GM23338 (cell line): ENCODE results near the gene NEK8. TPM values are rescaled to one million over a fixed set of nuclear protein-coding genes. Genes with fewer than 3 reads are reported as not detected.
A peak's percentile ranks its signal among the peaks of the same experiment; 100 is the strongest.

Experiments
- ATAC-seq: fragments of 200-7000 bp; cut with Tn5 transposase; 3 replicates; pipeline ENCODE4 v1.9.1; 2020
- DNase-seq: peaks from one replicate; pipeline ENCODE4 v3.0.0-alpha.2; 2015; ENCODE audit warnings: low spot score
- H2AFZ ChIP-seq: fragments of 200-600 bp; sonication (generic); 2 replicates; pipeline ENCODE4 v1.8.0; 2016; ENCODE audit warnings: antibody characterized with exemption, mild to moderate bottlenecking, moderate library complexity
- H3F3A ChIP-seq: fragments of 200-600 bp; sonication (generic); replicated peaks from 2 replicates; pipeline ENCODE4 v1.8.0; 2017; ENCODE audit warnings: antibody characterized with exemption, mixed run types, low read depth
- H3K27ac ChIP-seq: fragments of 200-600 bp; sonication (generic); 2 replicates; pipeline ENCODE4 v1.6.1; 2016; ENCODE audit warnings: low read depth
- H3K27me3 ChIP-seq: fragments of 200-600 bp; sonication (generic); 2 replicates; pipeline ENCODE4 v1.8.0; 2016; ENCODE audit warnings: mild to moderate bottlenecking, mixed run types, moderate library complexity; ENCODE audit not compliant: insufficient read depth
- H3K36me3 ChIP-seq: fragments of 200-600 bp; sonication (generic); 2 replicates; pipeline ENCODE4 v1.8.0; 2016; ENCODE audit warnings: mild to moderate bottlenecking; ENCODE audit not compliant: insufficient read depth
- H3K4me1 ChIP-seq: fragments of 200-600 bp; sonication (generic); 2 replicates; pipeline ENCODE4 v1.8.0; 2016; ENCODE audit warnings: mild to moderate bottlenecking, moderate library complexity; ENCODE audit not compliant: insufficient read depth
- H3K4me2 ChIP-seq: fragments of 200-600 bp; sonication (generic); 2 replicates; pipeline ENCODE4 v1.7.1; 2017; ENCODE audit warnings: mixed run types
- H3K4me3 ChIP-seq: fragments of 200-600 bp; sonication (generic); 2 replicates; pipeline ENCODE4 v1.6.1; 2016; ENCODE audit warnings: mixed run types
- H3K79me2 ChIP-seq: fragments of 200-600 bp; sonication (generic); replicated peaks from 2 replicates; pipeline ENCODE4 v1.8.0; 2017; ENCODE audit warnings: mild to moderate bottlenecking; ENCODE audit not compliant: insufficient read depth
- H3K9me2 ChIP-seq: fragments of 200-600 bp; sonication (generic); 2 replicates; pipeline ENCODE4 v1.8.0; 2017; ENCODE audit not compliant: insufficient read depth
- H4K20me1 ChIP-seq: fragments of 200-600 bp; sonication (generic); replicated peaks from 2 replicates; pipeline ENCODE4 v1.8.0; 2017; ENCODE audit warnings: mild to moderate bottlenecking; ENCODE audit not compliant: insufficient read depth
- H3K27ac Mint-ChIP-seq: 2 replicates; pipeline ENCODE4 v1.8.0; 2020; ENCODE audit warnings: inconsistent platforms, mild to moderate bottlenecking, moderate library complexity, mixed read lengths
- H3K27me3 Mint-ChIP-seq: 3 replicates; pipeline ENCODE4 v1.8.0; 2022; ENCODE audit warnings: low read depth, mild to moderate bottlenecking, moderate library complexity, mixed read lengths, inconsistent platforms; ENCODE audit not compliant: insufficient read depth, poor library complexity
- H3K36me3 Mint-ChIP-seq: 3 replicates; pipeline ENCODE4 v1.8.0; 2021; ENCODE audit warnings: low read depth, mild to moderate bottlenecking, inconsistent platforms, moderate library complexity, mixed read lengths
- H3K4me1 Mint-ChIP-seq: 3 replicates; pipeline ENCODE4 v1.8.0; 2020; ENCODE audit warnings: mild to moderate bottlenecking, inconsistent platforms, mixed read lengths
- H3K4me3 Mint-ChIP-seq: 3 replicates; pipeline ENCODE4 v1.8.0; 2021; ENCODE audit warnings: moderate library complexity, mild to moderate bottlenecking, inconsistent platforms, mixed read lengths
- H3K9me3 Mint-ChIP-seq: 3 replicates; pipeline ENCODE4 v1.8.0; 2020; ENCODE audit warnings: moderate library complexity, mild to moderate bottlenecking, inconsistent platforms, mixed read lengths
- EZH2 ChIP-seq: fragments of 200-600 bp; sonication (generic); IDR thresholded peaks from one replicate; pipeline ENCODE4 v1.8.0; 2017; ENCODE audit warnings: antibody characterized with exemption, mild to moderate bottlenecking, low read depth; ENCODE audit not compliant: unreplicated experiment
- EZH2phosphoT487 ChIP-seq: fragments of 200-600 bp; sonication (generic); IDR thresholded peaks from one replicate; pipeline ENCODE4 v1.8.1; 2018; ENCODE audit warnings: antibody characterized with exemption; ENCODE audit not compliant: unreplicated experiment
- JUNB ChIP-seq: IDR thresholded peaks from one replicate; pipeline ENCODE4 v1.6.1; 2016; ENCODE audit warnings: antibody characterized with exemption; ENCODE audit not compliant: unreplicated experiment
- NANOG ChIP-seq: IDR thresholded peaks from 2 replicates; pipeline ENCODE4 v1.6.1; 2016; ENCODE audit warnings: antibody characterized with exemption, borderline replicate concordance
- POLR2AphosphoS5 ChIP-seq: IDR thresholded peaks from 2 replicates; pipeline ENCODE4 v1.6.1; 2016; ENCODE audit warnings: antibody characterized with exemption, low read depth
- STAT1 ChIP-seq: IDR thresholded peaks from one replicate; pipeline ENCODE4 v1.6.1; 2016; ENCODE audit warnings: antibody characterized with exemption; ENCODE audit not compliant: unreplicated experiment
- ZNF114 ChIP-seq: fragments of 250-450 bp; sonication (Bioruptor Pico); IDR thresholded peaks from 2 replicates; pipeline ENCODE4 v1.5.0; 2020; ENCODE audit warnings: mild to moderate bottlenecking, moderate library complexity
- ZNF331 ChIP-seq: fragments of 250-450 bp; sonication (Bioruptor Pico); IDR thresholded peaks from 2 replicates; pipeline ENCODE4 v1.5.0; 2020; ENCODE audit warnings: low read depth, mild to moderate bottlenecking, moderate library complexity
- ZNF462 ChIP-seq: fragments of 250-450 bp; sonication (Bioruptor Pico); IDR thresholded peaks from 2 replicates; pipeline ENCODE4 v1.5.0; 2020; ENCODE audit warnings: mild to moderate bottlenecking, moderate library complexity
- polyA plus RNA-seq: library from polyadenylated mRNA; unstranded; fragments of >200 nt; fragmentation: Nextera tagmentation; extraction: Ambion mirVana; gene quantifications from 2 replicates; pipeline ENCODE4 v1.2.1, GENCODE V29; 2016
- total RNA-seq: library from RNA; depleted of rRNA; stranded (reverse); fragments of >200 nt; shearing (Covaris generic); gene quantifications from 2 replicates; pipeline ENCODE4 v1.2.3, GENCODE V29; 2014
- TF ChIP-seq, protein P1 (sequence below): IDR thresholded peaks from 2 replicates; pipeline ENCODE4 v1.6.1; 2016; ENCODE audit warnings: antibody characterized with exemption

Gene NEK8
- total and polyA plus RNA-seq, 2 experiments from 2014 or later = 10.0 to 14.9 TPM

DNA sequence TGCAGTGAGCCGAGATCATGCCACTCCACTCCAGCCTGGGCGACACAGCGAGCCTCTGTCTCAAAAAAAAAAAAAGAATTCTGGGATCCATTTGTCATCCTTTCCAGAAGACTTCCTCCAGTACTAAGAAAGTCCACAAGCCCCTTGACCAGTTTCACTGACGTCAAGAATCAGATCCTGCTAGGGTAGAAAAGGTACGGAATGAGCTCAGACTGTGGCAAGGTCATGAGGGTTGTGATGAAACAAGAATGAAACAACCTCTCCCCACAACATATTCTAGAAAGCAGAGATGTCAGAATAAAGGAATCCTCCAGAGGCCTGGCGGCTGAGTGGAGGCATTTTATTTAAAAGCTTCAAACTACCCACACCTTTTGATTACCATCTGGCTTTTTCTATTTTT, 45.1 kb downstream of the NEK8 start (continued):
- TF ChIP-seq ZNF462 = no peak

DNA sequence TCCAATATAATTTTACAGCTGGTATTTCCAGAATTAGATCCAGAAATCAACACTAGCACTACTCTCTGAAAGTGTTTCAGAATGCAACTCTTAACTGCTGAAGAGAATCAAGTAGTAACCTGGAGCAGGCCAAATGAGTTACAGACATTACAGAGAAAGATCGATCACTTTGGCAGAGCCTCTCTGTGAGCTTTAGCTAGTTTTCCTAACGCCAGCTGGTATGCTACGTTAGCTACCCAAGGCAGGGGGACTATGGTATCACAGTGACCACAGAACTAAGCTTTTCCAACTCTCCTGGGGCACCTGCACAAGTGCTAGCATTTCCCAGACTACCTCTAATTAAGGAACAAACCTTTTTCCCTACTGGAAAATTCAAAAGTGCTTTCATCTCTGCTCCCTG, 45.6 kb downstream of the NEK8 start:
- no peaks in the 10 kb centered on the region for H3K9me3 Mint-ChIP-seq
- H4K20me1 ChIP-seq = peaks cover 32% of the 10 kb centered on the region
- H3K27ac Mint-ChIP-seq = peak overlapping the region; percentile 72
- TF ChIP-seq JUNB (no peak), ZNF462 (no peak), ZNF114 (CRISPR knock-in tag) (no peak), NANOG (no peak), EZH2 (no peak), EZH2phosphoT487 (no peak), STAT1 (no peak), POLR2AphosphoS5 (no peak), ZNF331 (CRISPR knock-in tag) (no peak)
- TF ChIP-seq, protein P1, sequence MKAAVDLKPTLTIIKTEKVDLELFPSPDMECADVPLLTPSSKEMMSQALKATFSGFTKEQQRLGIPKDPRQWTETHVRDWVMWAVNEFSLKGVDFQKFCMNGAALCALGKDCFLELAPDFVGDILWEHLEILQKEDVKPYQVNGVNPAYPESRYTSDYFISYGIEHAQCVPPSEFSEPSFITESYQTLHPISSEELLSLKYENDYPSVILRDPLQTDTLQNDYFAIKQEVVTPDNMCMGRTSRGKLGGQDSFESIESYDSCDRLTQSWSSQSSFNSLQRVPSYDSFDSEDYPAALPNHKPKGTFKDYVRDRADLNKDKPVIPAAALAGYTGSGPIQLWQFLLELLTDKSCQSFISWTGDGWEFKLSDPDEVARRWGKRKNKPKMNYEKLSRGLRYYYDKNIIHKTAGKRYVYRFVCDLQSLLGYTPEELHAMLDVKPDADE = no peak

More for the DNA sequence above, 45.6 kb downstream of the NEK8 start:
- Mint-ChIP-seq H3K4me3 (no peak overlapping the region), H3K27me3 (peaks cover 3% of the 10 kb centered on the region), H3K36me3 (peaks cover 29% of the 10 kb centered on the region), H3K4me1 (peaks cover 26% of the 10 kb centered on the region)
- no peak for ATAC-seq
- Histone ChIP-seq H3K9me2 (no peaks in the 10 kb centered on the region), H3K4me2 (no peak overlapping the region), H3K4me3 (no peak overlapping the region), H3K27ac (peak overlapping the region; percentile 74), H3K79me2 (peaks cover 97% of the 10 kb centered on the region), H2AFZ (no peak overlapping the region), H3K4me1 (peaks cover 7% of the 10 kb centered on the region; the same call in 1 of the 2 replicates), H3K36me3 (0 out of 2 replicates have a peak, but pooled peaks cover 4% of the 10 kb centered on the region), H3K27me3 (no peaks in the 10 kb centered on the region), H3F3A (peaks cover 23% of the 10 kb centered on the region; the same call in 1 of the 2 replicates)
- no peak for DNase-seq
